Measurements from ENCODE around the gene SENP1. TPM values are rescaled to one million over a fixed set of nuclear protein-coding genes. Genes with fewer than 3 reads are reported as not detected.

Gene SENP1
- total RNA-seq, 1 donor from 2014 or later: 31.2 TPM

- H3K9me3 Mint-ChIP-seq (ENCODE audit: unreplicated experiment): no peaks in the 10 kb centered on the region
- no peak for DNase-seq (ENCODE audit: low spot score)
- no peak for TF ChIP-seq CTCF (IDR thresholded peaks at IDR 0.05; ENCODE audit: unreplicated experiment)
- no peak overlapping the region for H3K4me3 Mint-ChIP-seq (ENCODE audit: unreplicated experiment)
- no peaks in the 10 kb centered on the region for H3K4me1 Mint-ChIP-seq (ENCODE audit: unreplicated experiment)
- H3K27ac Mint-ChIP-seq (ENCODE audit: unreplicated experiment): no peak overlapping the region
- H3K36me3 Mint-ChIP-seq (ENCODE audit: low read depth, unreplicated experiment): peaks cover 14% of the 10 kb centered on the region
- no peaks in the 10 kb centered on the region for H3K27me3 Mint-ChIP-seq (ENCODE audit: unreplicated experiment)
These were observed 59.8 kb downstream of the SENP1 start for GRCh38 chr12:48045965-48046518.

- no peak overlapping the region for H3K4me3 Mint-ChIP-seq (ENCODE audit: unreplicated experiment)
- no peaks in the 10 kb centered on the region for H3K9me3 Mint-ChIP-seq (ENCODE audit: unreplicated experiment)
- peaks cover 14% of the 10 kb centered on the region for H3K36me3 Mint-ChIP-seq (ENCODE audit: low read depth, unreplicated experiment)
- DNase-seq (ENCODE audit: low spot score): no peak
- no peaks in the 10 kb centered on the region for H3K27me3 Mint-ChIP-seq (ENCODE audit: unreplicated experiment)
- H3K4me1 Mint-ChIP-seq (ENCODE audit: unreplicated experiment): no peaks in the 10 kb centered on the region
- no peak overlapping the region for H3K27ac Mint-ChIP-seq (ENCODE audit: unreplicated experiment)
- TF ChIP-seq CTCF (IDR thresholded peaks at IDR 0.05; ENCODE audit: unreplicated experiment): no peak
These were observed 60.6 kb downstream of the SENP1 start for GRCh38 chr12:48045061-48045846.

GRCh38 chr12:48044396-48044795 is 61.5 kb downstream of the SENP1 start:
- Mint-ChIP-seq H3K27ac (ENCODE audit: unreplicated experiment) (no peak overlapping the region), H3K4me1 (ENCODE audit: unreplicated experiment) (no peaks in the 10 kb centered on the region), H3K36me3 (ENCODE audit: low read depth, unreplicated experiment) (peaks cover 14% of the 10 kb centered on the region), H3K4me3 (ENCODE audit: unreplicated experiment) (no peak overlapping the region), H3K9me3 (ENCODE audit: unreplicated experiment) (no peaks in the 10 kb centered on the region), H3K27me3 (ENCODE audit: unreplicated experiment) (no peaks in the 10 kb centered on the region)
- TF ChIP-seq CTCF (IDR thresholded peaks at IDR 0.05; ENCODE audit: unreplicated experiment): no peak
- no peak for DNase-seq (ENCODE audit: low spot score)

GRCh38 chr12:48043771-48044170 is 62.1 kb downstream of the SENP1 start:
- Mint-ChIP-seq H3K36me3 (ENCODE audit: low read depth, unreplicated experiment) (peaks cover 14% of the 10 kb centered on the region), H3K27me3 (ENCODE audit: unreplicated experiment) (peaks cover 1% of the 10 kb centered on the region), H3K9me3 (ENCODE audit: unreplicated experiment) (no peaks in the 10 kb centered on the region), H3K27ac (ENCODE audit: unreplicated experiment) (no peak overlapping the region), H3K4me1 (ENCODE audit: unreplicated experiment) (no peaks in the 10 kb centered on the region), H3K4me3 (ENCODE audit: unreplicated experiment) (no peak overlapping the region)
- no peak for TF ChIP-seq CTCF (IDR thresholded peaks at IDR 0.05; ENCODE audit: unreplicated experiment)
- no peak for DNase-seq (ENCODE audit: low spot score)

Measured in endothelial cell (in vitro differentiated cells).